ENCODE data around the gene GLB1L2.

Gene GLB1L2

GRCh38 chr11:134339756-134340155 lies 8.0 kb downstream of the GLB1L2 start:
- H3K4me2 ChIP-seq (ENCODE audit: low read length) = no peak overlapping the region
- TF ChIP-seq EZH2 (IDR thresholded peaks at IDR 0.05; ENCODE audit: borderline replicate concordance, low read length) (no peak), CTCF (IDR thresholded peaks at IDR 0.05; ENCODE audit: low read length) (no peak)
- no peak overlapping the region for H2AFZ ChIP-seq (ENCODE audit: low read length)
- no peak overlapping the region for H3K4me3 ChIP-seq (ENCODE audit: low read depth, low read length, poor library complexity, severe bottlenecking)
- no peaks in the 10 kb centered on the region for H3K9me3 ChIP-seq (ENCODE audit: low read length)
- H3F3A ChIP-seq (ENCODE audit: insufficient read depth, low read length) = no peaks in the 10 kb centered on the region
- H3K27ac ChIP-seq (ENCODE audit: low read depth, low read length, poor library complexity, severe bottlenecking) = no peak overlapping the region
- no peaks in the 10 kb centered on the region for H3K4me1 ChIP-seq (ENCODE audit: insufficient read depth, low read length, severe bottlenecking)
- H3K9ac ChIP-seq (ENCODE audit: low read length) = no peak overlapping the region
- H3K36me3 ChIP-seq (ENCODE audit: insufficient read depth, low read length) = no peaks in the 10 kb centered on the region
- no peaks in the 10 kb centered on the region for H3K27me3 ChIP-seq (ENCODE audit: insufficient read depth, low read length)
- no peaks in the 10 kb centered on the region for H4K20me1 ChIP-seq (ENCODE audit: insufficient read depth, low read length)
- H3K79me2 ChIP-seq (ENCODE audit: insufficient read depth, low read length) = no peaks in the 10 kb centered on the region
- no peaks in the 10 kb centered on the region for H3K9me2 ChIP-seq (ENCODE audit: low read depth, low read length)

- no peaks in the 10 kb centered on the region for H3K79me2 ChIP-seq (ENCODE audit: insufficient read depth, low read length)
- H3K4me1 ChIP-seq (ENCODE audit: insufficient read depth, low read length, severe bottlenecking) = no peaks in the 10 kb centered on the region
- no peaks in the 10 kb centered on the region for H4K20me1 ChIP-seq (ENCODE audit: insufficient read depth, low read length)
- no peaks in the 10 kb centered on the region for H3K36me3 ChIP-seq (ENCODE audit: insufficient read depth, low read length)
- TF ChIP-seq CTCF (IDR thresholded peaks at IDR 0.05; ENCODE audit: low read length) (no peak), EZH2 (IDR thresholded peaks at IDR 0.05; ENCODE audit: borderline replicate concordance, low read length) (no peak)
- H3F3A ChIP-seq (ENCODE audit: insufficient read depth, low read length) = no peaks in the 10 kb centered on the region
- H3K27me3 ChIP-seq (ENCODE audit: insufficient read depth, low read length) = no peaks in the 10 kb centered on the region
- no peak overlapping the region for H3K27ac ChIP-seq (ENCODE audit: low read depth, low read length, poor library complexity, severe bottlenecking)
- H3K4me2 ChIP-seq (ENCODE audit: low read length) = no peak overlapping the region
- H3K9me3 ChIP-seq (ENCODE audit: low read length) = no peaks in the 10 kb centered on the region
- H3K9me2 ChIP-seq (ENCODE audit: low read depth, low read length) = no peaks in the 10 kb centered on the region
- H2AFZ ChIP-seq (ENCODE audit: low read length) = no peak overlapping the region
- H3K4me3 ChIP-seq (ENCODE audit: low read depth, low read length, poor library complexity, severe bottlenecking) = no peak overlapping the region
- no peak overlapping the region for H3K9ac ChIP-seq (ENCODE audit: low read length)
These were observed 8.7 kb downstream of the GLB1L2 start for GRCh38 chr11:134340354-134340964.

GRCh38 chr11:134341805-134342571 lies 10.2 kb downstream of the GLB1L2 start:
- Histone ChIP-seq H3K27me3 (ENCODE audit: insufficient read depth, low read length) (no peaks in the 10 kb centered on the region), H3K27ac (ENCODE audit: low read depth, low read length, poor library complexity, severe bottlenecking) (no peak overlapping the region), H3K9me3 (ENCODE audit: low read length) (no peaks in the 10 kb centered on the region), H4K20me1 (ENCODE audit: insufficient read depth, low read length) (no peaks in the 10 kb centered on the region), H3K36me3 (ENCODE audit: insufficient read depth, low read length) (no peaks in the 10 kb centered on the region), H3K4me2 (ENCODE audit: low read length) (no peak overlapping the region), H3K4me1 (ENCODE audit: insufficient read depth, low read length, severe bottlenecking) (no peaks in the 10 kb centered on the region), H3F3A (ENCODE audit: insufficient read depth, low read length) (no peaks in the 10 kb centered on the region), H3K9me2 (ENCODE audit: low read depth, low read length) (no peaks in the 10 kb centered on the region), H3K79me2 (ENCODE audit: insufficient read depth, low read length) (no peaks in the 10 kb centered on the region), H3K9ac (ENCODE audit: low read length) (no peak overlapping the region), H3K4me3 (ENCODE audit: low read depth, low read length, poor library complexity, severe bottlenecking) (no peak overlapping the region), H2AFZ (ENCODE audit: low read length) (no peak overlapping the region)
- no peak for TF ChIP-seq CTCF (IDR thresholded peaks at IDR 0.05; ENCODE audit: low read length)
- TF ChIP-seq EZH2 (IDR thresholded peaks at IDR 0.05; ENCODE audit: borderline replicate concordance, low read length) = no peak
